ENCODE measurements around the gene TMEM82.

TMEM82 gene

DNA sequence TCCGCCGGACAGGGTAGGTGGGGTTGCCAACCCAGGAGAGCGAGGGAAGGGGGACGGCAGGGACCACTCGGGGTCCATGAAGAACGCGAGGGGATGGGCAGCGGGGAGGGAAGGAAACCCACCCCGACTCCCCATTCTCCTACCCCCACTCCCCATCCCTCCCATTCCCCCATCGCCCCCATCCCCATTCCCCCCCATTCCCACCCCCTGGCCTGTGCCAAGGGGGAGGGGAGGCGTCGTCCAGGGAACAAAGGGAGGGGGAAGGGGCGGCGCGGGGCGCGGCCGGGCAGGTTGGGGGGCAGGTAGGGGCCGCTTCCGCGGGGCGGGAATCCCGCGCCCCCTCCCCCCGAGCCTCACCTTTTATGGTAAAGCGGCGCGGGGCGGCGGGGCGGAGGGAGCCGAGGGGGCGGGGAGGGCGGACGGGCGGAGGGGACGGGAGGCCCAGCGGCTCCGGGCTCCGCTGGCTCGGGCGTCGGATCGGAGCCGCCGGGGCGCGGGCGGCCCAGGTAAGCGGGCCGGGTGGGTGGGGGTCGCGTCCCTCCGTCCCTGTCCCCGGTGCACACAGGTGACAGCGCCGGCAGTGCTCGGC, 16.1 kb downstream of the TMEM82 start, which contains the start of gene FBLIM1:
TSS of gene FBLIM1 (plus strand) at position 453 of the 589 bp plus-strand sequence. CDS start 6,189 bp downstream, outside the sequence.
- DNase-seq: no peak

DNA sequence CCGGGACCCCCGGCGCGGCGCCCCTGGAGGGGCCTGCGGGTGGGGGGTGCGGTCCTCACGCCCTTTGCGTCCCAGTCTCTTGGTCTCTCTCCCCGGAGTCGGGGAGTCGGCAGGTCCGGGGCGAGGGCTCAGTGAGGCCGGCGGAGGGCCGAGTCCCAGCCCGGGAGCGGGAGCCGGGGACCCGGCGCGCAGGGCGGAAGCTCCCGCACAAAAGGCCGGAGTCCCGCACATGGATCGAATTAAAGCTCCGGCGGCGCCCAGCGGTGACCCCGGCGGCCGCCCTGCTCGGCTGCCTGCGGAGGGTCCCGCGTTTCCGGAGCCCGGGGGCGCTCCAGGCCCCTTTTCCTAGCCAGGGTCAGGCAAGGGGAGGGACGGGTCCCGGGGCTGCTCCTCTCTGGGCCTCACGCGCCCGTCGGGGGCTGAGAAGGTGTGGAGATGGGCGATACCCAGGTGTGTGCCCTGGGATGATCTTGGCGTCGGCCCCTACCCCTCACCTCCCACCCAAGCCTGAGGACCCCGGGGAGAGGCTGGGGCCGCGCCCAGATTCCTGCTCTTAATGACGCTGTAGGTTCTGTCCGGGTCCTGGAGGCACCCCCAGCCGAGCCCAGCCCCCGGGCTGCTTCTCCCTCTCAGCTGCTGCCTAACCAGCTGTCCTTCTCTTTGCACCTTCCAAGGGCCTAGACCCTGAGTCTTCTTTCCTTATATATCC, 16.8 kb downstream of the TMEM82 start:
- no peak for DNase-seq

DNA sequence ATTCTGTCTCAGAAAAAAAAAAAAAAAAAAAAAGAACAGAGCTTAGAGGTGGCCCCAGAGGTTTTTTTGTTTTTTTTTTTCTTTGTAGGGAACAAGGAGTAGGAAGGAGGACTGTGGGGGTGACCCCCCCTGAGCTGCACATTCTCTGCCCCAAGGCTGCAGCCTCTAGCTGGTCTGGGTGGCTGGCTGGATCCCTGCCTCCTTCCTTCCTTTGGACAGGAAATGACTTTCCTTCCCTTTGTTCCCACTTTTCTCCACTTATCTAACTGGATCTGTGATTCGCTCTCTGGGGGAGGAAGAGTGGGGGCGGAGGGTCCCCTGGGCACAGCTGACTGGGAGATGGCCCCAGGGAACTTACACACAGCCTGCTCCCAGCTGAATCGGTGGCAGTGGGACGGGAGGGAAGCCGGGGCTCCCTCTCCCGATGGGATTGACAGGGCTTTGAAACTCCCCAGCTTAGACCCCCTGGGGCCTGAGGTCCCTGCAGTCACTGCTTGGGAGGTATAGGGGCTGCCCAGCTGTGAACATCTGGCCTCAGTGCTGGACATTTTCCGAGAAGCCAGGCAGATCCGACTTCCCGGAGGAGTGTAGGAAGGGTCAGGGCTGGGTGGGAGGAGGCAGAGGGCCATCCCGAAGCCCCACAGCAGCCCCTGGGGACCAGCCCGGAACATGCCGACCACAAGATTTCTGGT, 18.4 kb downstream of the TMEM82 start:
- no peak for DNase-seq

DNA sequence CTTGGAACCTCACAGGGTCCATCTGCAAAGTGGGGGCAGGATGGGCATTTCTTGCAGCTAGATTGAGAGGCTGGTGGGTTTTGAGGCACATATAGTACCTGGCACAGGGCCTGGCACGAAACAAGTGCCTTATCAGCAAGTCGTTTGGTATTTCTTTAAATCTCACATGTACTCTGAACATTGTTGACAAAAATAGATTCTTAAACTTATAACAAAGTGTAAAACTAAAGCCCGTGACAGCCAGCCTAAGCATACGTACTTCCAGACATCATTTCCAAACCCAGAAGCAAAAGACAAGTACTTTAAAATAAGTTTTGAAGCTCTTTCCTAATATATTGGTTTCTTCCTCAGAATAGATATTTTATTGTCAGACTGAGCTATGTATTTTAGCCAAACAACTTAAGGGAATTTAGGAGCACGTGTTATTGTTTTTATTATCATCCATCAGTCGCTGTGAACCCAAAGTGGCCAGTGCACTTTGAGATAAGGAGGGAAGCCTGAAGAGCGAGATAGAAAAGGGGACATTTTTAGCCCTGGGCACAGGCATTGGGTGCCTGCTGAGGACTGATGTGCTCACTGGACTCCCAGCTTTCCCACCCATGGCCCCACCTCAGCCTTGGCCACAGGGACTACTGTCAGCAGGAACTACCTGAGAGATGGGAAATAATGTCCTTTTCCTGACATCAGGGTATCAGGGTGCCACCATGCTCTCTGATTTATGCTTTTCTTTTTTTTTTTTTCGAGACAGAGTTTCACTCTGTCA, 19.2 kb downstream of the TMEM82 start:
- no peak for DNase-seq

DNA sequence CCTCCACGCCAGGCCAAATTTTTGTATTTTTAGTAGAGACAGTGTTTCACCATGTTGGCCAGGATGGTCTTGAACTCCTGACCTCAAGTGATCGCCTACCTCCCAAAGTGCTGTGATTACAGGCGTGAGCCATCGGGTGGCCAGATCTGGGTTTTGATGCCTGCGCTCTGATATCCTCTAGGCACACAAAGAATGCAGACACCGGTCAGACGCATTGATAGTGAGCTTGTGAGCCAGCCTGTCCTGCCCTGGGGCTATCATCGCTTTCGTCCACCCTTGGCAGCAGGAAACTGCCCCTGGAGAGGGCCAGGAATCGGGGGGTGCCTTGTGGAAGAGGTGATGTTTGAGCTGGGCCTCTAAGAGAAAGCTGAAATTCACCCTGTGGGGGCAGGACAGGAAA, 20.2 kb downstream of the TMEM82 start:
- no peak for DNase-seq

DNA sequence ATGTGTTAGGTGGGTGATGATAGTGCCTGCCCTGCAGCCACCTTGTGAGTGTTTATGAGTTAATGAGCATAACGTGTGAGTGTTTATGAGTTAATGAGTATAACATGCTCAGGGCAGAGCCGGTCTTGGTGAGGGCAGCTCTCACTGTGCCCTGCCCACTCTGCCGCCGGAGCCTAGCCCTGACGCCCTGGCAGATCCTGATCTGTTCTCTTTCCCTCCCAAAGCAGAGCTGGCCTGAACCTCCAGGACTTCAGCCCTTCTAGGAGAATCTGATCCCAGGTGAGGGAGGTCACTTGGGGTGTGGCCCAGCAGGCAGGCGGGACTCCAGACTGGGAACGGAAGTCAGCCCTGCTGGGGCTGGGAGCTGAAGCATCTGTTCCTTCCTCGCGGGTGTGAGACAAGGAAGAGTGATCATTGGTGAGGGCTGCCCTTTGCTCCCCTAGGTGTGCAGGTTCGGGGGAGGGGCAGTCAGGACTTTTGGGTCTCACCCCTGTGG, 22.0 kb downstream of the TMEM82 start:
- no peak for DNase-seq

DNA sequence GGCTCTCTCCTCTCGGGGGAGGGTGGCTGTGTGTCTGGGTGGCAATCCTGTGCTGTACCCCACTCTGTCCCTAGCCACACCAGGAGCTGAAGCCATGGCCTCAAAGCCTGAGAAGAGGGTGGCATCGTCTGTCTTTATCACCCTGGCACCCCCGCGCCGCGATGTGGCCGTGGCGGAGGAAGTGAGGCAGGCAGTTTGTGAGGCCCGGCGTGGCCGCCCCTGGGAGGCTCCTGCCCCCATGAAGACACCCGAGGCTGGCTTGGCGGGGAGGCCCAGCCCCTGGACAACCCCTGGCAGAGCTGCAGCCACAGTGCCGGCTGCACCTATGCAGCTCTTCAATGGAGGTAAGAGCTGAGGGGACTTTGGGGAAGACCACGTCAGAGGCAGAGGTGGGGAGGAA, 22.6 kb downstream of the TMEM82 start:
- DNase-seq: no peak

DNA sequence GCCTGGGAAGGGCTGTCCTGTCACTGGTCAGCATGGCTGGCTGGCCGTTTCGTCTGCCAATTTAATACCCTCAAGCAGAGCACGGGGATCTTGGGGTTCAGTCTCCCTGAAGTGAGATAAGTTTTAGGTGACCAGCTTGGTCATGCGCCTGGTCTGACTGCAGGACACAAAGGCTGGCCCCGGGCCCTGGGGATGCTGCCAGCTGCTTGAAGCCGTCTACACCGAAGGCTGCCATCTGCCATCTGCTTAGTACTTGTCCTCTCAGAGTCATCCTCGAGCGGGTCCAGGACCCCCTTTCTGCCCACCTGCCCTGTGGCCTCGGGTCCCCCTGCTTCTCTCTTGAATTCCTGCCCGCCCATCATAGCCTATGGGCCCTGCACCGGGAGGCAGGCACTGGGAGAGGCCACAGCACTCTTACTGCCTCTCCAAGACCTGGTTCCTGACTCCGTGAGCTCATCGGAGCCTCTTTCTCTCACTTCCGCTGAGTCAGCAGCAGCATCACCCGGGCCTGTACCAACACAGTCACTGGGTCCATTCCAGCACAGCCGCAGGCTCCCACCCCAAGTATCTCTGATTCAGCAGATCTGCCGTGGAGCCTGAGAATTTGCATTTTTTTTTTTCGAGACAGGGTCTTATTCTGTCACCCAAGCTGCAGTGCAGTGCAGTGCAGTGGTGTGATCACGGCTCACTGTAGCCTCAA, 23.3 kb downstream of the TMEM82 start:
- DNase-seq: no peak

DNA sequence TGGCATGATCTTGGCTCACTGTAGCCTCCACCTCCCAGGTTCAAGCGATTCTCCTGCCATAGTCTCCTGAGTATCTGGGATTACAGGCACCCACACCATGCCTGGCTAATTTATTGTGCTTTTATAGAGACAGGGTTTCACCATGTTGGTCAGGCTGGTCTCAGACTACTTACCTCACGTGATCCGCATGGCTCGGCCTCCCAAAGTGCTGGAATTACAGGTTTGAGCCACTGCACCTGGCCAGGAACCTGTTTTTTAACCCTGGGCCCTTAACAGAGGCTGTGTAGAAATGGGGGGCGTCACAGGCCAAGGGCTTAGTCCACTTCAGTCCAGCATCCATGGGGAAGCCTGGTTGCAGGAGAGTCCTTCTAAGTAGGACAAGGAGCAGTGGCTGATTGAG, 25.6 kb downstream of the TMEM82 start:
- DNase-seq: no peak

DNA sequence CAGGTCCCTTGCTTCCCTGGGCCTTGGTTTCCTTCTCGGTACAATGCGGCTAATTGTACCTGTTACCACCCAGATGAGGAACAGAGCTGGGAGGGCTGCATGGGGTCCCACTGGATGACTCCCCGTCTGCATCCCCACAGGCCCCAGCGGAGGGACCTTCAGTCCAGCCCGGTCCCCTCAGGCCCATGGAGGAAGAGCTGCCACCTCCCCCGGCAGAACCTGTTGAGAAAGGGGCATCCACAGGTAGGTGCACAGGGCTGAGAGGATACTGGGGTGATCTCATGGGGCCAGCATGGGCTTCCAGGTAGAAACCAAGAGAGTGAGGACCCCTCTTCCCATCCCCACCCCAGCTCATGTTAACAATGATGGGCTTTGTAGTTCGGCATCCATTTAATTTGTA, 26.1 kb downstream of the TMEM82 start:
- no peak for DNase-seq

DNA sequence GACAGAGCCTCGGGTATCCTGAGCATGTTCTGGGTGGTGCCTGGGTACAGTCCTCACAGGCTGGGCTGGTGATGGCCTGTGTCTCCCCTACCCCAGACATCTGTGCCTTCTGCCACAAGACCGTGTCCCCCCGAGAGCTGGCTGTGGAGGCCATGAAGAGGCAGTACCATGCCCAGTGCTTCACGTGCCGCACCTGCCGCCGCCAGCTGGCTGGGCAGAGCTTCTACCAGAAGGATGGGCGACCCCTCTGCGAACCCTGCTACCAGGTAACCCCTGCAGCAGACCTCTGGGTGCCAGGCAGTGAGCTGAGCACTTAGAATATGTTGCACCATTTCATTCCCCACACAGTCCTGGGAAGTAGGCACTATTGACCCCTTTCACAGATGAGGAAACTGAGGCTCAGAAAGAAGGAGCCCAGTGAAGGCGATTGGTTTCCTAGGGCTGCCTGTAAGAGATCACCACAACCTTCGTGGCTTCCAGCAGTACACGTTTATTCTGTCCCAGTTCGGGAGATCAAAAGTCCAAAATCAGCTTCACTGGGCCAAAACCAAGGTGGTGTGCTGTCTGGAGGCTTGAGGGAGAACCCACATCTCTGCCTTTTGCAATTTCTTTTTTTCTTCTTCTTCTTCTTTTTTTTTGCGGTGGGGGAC, 28.1 kb downstream of the TMEM82 start:
- no peak for DNase-seq

DNA sequence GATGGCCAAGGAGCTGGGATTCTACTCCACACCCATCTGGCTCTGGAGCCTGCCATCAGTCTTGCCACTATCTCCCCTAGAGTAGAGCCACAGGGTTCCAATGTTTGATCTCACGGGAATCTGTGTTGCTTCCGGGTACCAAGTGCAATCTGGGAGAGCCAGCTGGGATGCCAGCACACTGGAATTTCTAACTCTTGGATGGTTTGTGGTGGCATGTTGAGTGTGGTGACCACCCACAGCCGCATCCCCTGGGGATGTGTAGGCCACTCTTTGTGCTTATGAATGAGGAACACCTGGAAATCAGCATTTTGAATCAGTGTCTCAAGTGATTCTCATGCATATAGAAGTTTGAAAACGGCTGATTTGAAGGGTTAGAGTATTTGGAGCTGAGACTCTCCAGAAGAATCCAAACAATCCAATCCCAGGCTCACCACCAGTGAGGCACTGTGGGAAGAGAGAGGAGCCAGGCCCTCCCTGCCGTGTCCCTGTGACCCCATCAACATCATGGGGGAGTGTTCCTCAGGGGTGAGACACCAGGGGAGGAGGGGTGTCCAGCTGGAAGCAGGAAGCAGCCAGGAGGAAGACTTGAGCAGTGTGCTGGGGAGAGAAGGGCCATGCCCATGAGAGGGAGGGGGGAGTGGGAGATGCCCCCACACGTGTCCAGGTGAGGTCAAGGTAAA, 29.7 kb downstream of the TMEM82 start:
- DNase-seq: no peak

DNA sequence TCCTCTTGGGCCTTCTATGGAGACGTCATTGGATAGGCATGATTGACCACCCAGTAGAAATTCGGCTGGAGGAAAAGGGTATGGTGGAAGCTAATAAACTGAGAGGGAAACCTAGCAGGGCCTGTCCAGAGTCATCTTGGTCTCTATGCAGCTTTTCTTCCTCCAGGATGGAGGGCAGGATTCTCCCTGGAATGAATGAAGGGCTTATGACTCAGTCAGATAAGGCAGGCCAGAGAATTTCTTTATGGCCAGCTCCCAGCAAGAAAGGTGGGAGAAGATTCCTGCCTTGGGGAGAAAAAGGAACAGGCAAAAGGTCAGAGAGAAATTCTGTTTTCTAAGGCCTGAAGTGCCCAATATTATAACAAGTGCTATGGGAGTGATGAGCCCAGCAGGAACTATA, 33.4 kb downstream of the TMEM82 start:
- DNase-seq: no peak

DNA sequence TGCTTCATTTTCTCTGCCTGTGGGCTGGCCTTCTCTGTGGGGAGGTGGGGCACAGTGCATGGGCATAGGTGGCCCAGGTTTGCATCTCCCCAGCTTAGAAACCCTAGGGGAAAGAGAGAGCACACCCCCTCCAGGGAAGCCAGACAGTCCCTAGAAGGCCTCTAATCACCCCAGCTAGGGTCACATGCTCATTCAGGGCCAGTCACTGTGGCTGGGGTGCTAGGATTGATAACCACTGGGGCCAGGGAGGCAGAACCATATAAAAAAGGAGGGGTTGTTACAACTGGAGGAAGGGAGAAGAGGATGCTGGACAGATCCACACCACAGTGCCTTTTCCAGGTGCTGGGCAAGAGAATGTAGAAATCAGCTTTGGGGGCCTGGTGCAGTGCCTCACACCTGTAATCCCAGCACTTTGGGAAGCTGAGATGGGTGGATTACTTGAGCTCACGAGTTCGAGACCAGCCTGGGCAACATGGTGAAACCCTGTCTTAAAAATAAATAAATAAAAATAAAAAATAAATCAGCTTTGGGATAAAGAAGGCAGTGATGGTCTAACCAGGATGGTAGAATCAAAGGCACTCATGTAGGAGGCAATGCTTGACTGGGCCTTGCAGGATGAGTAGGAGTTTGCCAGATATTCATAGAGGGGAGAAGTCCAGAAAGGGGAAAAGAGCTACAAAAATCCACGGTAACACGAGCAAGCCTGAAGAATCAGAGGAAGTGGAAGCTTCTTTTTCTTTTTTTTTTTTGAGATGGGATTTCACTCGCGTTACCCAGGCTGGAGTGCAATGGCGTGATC, 35.8 kb downstream of the TMEM82 start:
- DNase-seq: no peak

DNA sequence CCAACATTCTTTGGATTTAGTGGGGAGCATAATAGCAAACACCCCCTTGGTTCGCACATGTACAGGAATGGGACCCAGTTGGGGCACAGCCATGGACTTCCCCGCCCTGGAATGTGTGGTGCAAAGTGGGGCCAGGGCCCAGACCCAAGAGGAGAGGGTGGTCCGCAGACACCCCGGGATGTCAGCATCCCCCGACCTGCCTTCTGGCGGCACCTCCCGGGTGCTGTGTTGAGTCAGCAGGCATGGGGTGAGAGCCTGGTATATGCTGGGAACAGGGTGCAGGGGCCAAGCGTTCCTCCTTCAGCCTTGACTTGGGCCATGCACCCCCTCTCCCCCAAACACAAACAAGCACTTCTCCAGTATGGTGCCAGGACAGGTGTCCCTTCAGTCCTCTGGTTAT, 43.4 kb downstream of the TMEM82 start:
- no peak for DNase-seq

DNA sequence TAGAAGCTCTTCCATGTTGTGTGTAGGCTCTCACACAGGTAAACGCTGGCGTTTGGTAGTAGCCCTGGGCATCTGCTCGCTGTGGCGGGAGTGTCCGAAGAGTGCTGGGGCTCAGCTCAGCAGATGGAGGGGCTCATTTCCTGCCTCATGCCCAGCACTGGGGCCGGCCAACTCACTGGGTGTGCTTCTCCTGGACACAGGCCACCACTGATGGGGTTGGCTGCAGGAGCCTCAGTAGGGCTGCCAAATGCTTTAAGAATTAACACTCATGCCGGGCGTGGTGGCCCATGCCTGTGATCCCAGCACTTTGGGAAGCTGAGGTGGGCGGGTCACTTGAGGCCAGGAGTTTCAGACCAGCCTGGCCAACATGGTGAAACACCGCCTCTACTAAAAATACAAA, 44.3 kb downstream of the TMEM82 start:
- DNase-seq: no peak

DNA sequence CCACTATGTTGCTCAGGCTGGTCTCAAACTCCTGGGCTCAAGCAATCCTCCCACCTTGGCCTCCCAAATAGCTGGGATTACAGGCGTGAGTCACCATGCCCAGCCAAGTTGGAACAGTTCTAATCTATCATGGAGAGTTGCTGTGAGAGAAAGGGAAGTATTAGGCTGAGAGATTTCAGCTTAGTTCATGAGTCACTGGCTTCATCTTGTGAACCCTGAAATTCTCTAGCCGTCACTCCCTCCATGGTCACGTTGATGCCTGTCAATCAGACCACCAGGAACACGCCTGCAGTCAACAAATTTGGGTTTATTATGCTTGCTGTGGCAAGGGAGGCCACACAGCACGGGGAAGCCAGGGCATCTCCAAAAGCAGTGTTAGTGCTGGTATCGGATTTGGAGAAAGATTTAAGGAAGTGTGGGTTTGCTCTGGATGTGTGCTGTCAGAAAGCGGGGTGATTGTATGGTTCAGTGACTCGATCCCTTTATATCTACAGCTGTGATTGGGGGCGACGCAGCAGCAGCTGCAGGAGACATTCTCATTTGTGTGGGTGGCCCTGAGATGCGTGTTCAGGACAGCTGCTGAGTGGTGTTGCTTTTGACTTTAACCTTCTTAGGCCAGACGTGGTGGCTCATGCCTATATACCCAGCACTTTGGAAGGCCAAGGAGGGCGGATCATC, 46.5 kb downstream of the TMEM82 start:
- DNase-seq: no peak

DNA sequence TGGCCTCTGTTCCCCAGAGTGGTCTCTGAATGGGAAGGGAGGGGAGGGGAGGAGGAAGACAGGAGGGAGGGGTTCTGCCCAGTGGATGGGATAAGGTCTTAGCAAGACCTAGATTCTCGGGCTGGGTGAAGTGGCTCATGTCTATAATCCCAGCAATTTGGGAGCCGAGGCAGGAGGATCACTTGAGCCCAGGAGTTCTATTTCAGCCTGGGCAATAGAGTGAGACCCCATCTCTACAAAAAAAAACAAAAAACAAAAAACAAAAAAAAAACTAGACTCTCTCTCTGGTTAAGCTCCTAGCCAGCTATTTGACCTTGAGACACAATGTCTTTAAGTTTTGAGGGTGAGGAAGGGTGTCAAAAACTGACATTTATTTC, 53.8 kb downstream of the TMEM82 start:
- no peak for DNase-seq
